Measurements from ENCODE around the gene VPS18.

The VPS18 gene

GRCh38 chr15:40908095-40908494, 13.8 kb downstream of the VPS18 start:
- Histone ChIP-seq H3K4me2 (ENCODE audit: low read length) (no peak overlapping the region), H3K9me2 (replicated peaks; ENCODE audit: control insufficient read depth, low read length) (no peaks in the 10 kb centered on the region), H3K9me3 (ENCODE audit: control insufficient read depth, insufficient read depth, low read length) (no peaks in the 10 kb centered on the region), H3K36me3 (ENCODE audit: control insufficient read depth, low read length) (peaks cover 19% of the 10 kb centered on the region), H3K27ac (ENCODE audit: low read depth, low read length) (no peak overlapping the region), H3K79me2 (ENCODE audit: control insufficient read depth, low read length) (peaks cover 5% of the 10 kb centered on the region; the same call in 1 of the 2 replicates), H4K20me1 (ENCODE audit: control insufficient read depth, insufficient read depth, low read depth, low read length) (no peaks in the 10 kb centered on the region), H3K4me1 (ENCODE audit: control insufficient read depth, low read length) (peaks cover 35% of the 10 kb centered on the region), H3K4me3 (ENCODE audit: low read length) (no peak overlapping the region), H3K27me3 (ENCODE audit: control insufficient read depth, low read length) (no peaks in the 10 kb centered on the region), H3F3A (ENCODE audit: control insufficient read depth, insufficient read depth) (peaks cover 9% of the 10 kb centered on the region; the same call in 1 of the 2 replicates)
- TF ChIP-seq EZH2phosphoT487 (IDR thresholded peaks at IDR 0.05; ENCODE audit: borderline replicate concordance, low read length): no peak
- no peak for TF ChIP-seq CTCF (IDR thresholded peaks at IDR 0.05; ENCODE audit: low read depth, low read length, poor library complexity, severe bottlenecking)

- H3K36me3 ChIP-seq (ENCODE audit: control insufficient read depth, low read length): peaks cover 6% of the 10 kb centered on the region; the same call in 1 of the 2 replicates
- H3K4me2 ChIP-seq (ENCODE audit: low read length): no peak overlapping the region
- peaks cover 24% of the 10 kb centered on the region for H3K4me1 ChIP-seq (ENCODE audit: control insufficient read depth, low read length)
- H3K4me3 ChIP-seq (ENCODE audit: low read length): no peak overlapping the region
- H3F3A ChIP-seq (ENCODE audit: control insufficient read depth, insufficient read depth): peaks cover 7% of the 10 kb centered on the region; the same call in 1 of the 2 replicates
- H3K27ac ChIP-seq (ENCODE audit: low read depth, low read length): no peak overlapping the region
- H4K20me1 ChIP-seq (ENCODE audit: control insufficient read depth, insufficient read depth, low read depth, low read length): no peaks in the 10 kb centered on the region
- no peaks in the 10 kb centered on the region for H3K9me2 ChIP-seq (replicated peaks; ENCODE audit: control insufficient read depth, low read length)
- no peaks in the 10 kb centered on the region for H3K27me3 ChIP-seq (ENCODE audit: control insufficient read depth, low read length)
- H3K79me2 ChIP-seq (ENCODE audit: control insufficient read depth, low read length): 0 out of 2 replicates have a peak, but pooled peaks cover 2% of the 10 kb centered on the region
- no peak for TF ChIP-seq CTCF (IDR thresholded peaks at IDR 0.05; ENCODE audit: low read depth, low read length, poor library complexity, severe bottlenecking)
- no peak for TF ChIP-seq EZH2phosphoT487 (IDR thresholded peaks at IDR 0.05; ENCODE audit: borderline replicate concordance, low read length)
- no peaks in the 10 kb centered on the region for H3K9me3 ChIP-seq (ENCODE audit: control insufficient read depth, insufficient read depth, low read length)
Measured at GRCh38 chr15:40909662-40910630, 15.7 kb downstream of the VPS18 start.

- H3K79me2 ChIP-seq (ENCODE audit: control insufficient read depth, low read length): no peaks in the 10 kb centered on the region
- H3K27me3 ChIP-seq (ENCODE audit: control insufficient read depth, low read length): no peaks in the 10 kb centered on the region
- TF ChIP-seq CTCF (IDR thresholded peaks at IDR 0.05; ENCODE audit: low read depth, low read length, poor library complexity, severe bottlenecking): no peak
- no peak for TF ChIP-seq EZH2phosphoT487 (IDR thresholded peaks at IDR 0.05; ENCODE audit: borderline replicate concordance, low read length)
- no peak overlapping the region for H3K27ac ChIP-seq (ENCODE audit: low read depth, low read length)
- H3K9me3 ChIP-seq (ENCODE audit: control insufficient read depth, insufficient read depth, low read length): no peaks in the 10 kb centered on the region
- H3K36me3 ChIP-seq (ENCODE audit: control insufficient read depth, low read length): no peaks in the 10 kb centered on the region
- H3K4me3 ChIP-seq (ENCODE audit: low read length): no peak overlapping the region
- no peaks in the 10 kb centered on the region for H4K20me1 ChIP-seq (ENCODE audit: control insufficient read depth, insufficient read depth, low read depth, low read length)
- peaks cover 16% of the 10 kb centered on the region for H3K4me1 ChIP-seq (ENCODE audit: control insufficient read depth, low read length)
- no peak overlapping the region for H3K4me2 ChIP-seq (ENCODE audit: low read length)
- peaks cover 7% of the 10 kb centered on the region; the same call in 1 of the 2 replicates for H3F3A ChIP-seq (ENCODE audit: control insufficient read depth, insufficient read depth)
- no peaks in the 10 kb centered on the region for H3K9me2 ChIP-seq (replicated peaks; ENCODE audit: control insufficient read depth, low read length)
Measured at GRCh38 chr15:40911141-40911540, 16.9 kb downstream of the VPS18 start.

Measured in DOHH2 (cell line).